ENCODE measurements around the gene SETD5.

SETD5 gene

DNA sequence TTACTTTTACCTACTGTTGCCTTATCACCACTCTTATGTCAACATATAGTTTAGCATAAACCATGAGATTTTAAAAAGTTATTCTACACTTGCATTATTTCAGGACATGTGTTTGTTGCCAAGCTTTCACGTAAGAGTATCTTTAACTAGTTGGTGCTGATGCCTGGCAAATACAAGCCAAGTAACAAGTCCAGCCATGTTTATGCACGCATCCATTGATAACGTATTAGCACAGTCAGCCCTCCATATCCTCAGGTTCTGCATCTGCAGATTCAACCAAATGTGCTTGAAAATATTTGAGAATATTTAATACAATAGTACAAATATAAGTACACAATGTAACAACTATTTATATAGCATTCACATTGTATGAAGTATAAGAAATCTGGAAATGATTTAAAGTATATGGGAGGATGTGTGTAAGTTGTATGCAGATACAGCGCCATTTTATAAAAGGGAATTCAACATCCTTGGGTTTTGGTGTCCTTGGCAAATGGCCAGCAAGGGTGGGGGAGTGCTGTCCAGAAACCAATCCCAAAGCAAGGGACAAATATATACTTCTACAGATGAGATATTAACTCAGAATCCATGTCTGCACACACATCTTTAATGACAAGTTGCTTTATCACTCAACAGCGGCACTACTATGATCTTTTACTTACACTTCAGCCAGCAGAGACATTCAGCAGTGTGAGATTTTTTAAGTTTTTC is 8.7 kb upstream of the SETD5 start:
- Histone ChIP-seq H3K4me1 (ENCODE audit: control insufficient read depth, low read length) (peaks cover 6% of the 10 kb centered on the region; the same call in 1 of the 2 replicates), H3K4me3 (ENCODE audit: low read length) (no peak overlapping the region), H3K27me3 (ENCODE audit: control insufficient read depth, low read length) (no peaks in the 10 kb centered on the region), H3K9me2 (replicated peaks; ENCODE audit: control insufficient read depth, low read length) (no peaks in the 10 kb centered on the region), H4K20me1 (ENCODE audit: control insufficient read depth, insufficient read depth, low read depth, low read length) (peaks cover 29% of the 10 kb centered on the region), H3K27ac (ENCODE audit: low read depth, low read length) (no peak overlapping the region), H3K9me3 (ENCODE audit: control insufficient read depth, insufficient read depth, low read length) (no peaks in the 10 kb centered on the region), H3K36me3 (ENCODE audit: control insufficient read depth, low read length) (peaks cover 98% of the 10 kb centered on the region), H3F3A (ENCODE audit: control insufficient read depth, insufficient read depth) (peaks cover 61% of the 10 kb centered on the region), H3K79me2 (ENCODE audit: control insufficient read depth, low read length) (peaks cover 50% of the 10 kb centered on the region), H3K4me2 (ENCODE audit: low read length) (no peak overlapping the region)
- TF ChIP-seq, protein P1, sequence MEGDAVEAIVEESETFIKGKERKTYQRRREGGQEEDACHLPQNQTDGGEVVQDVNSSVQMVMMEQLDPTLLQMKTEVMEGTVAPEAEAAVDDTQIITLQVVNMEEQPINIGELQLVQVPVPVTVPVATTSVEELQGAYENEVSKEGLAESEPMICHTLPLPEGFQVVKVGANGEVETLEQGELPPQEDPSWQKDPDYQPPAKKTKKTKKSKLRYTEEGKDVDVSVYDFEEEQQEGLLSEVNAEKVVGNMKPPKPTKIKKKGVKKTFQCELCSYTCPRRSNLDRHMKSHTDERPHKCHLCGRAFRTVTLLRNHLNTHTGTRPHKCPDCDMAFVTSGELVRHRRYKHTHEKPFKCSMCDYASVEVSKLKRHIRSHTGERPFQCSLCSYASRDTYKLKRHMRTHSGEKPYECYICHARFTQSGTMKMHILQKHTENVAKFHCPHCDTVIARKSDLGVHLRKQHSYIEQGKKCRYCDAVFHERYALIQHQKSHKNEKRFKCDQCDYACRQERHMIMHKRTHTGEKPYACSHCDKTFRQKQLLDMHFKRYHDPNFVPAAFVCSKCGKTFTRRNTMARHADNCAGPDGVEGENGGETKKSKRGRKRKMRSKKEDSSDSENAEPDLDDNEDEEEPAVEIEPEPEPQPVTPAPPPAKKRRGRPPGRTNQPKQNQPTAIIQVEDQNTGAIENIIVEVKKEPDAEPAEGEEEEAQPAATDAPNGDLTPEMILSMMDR (IDR thresholded peaks at IDR 0.05; ENCODE audit: low read depth, low read length, poor library complexity, severe bottlenecking): no peak
- no peak for TF ChIP-seq EZH2phosphoT487 (IDR thresholded peaks at IDR 0.05; ENCODE audit: borderline replicate concordance, low read length)

DNA sequence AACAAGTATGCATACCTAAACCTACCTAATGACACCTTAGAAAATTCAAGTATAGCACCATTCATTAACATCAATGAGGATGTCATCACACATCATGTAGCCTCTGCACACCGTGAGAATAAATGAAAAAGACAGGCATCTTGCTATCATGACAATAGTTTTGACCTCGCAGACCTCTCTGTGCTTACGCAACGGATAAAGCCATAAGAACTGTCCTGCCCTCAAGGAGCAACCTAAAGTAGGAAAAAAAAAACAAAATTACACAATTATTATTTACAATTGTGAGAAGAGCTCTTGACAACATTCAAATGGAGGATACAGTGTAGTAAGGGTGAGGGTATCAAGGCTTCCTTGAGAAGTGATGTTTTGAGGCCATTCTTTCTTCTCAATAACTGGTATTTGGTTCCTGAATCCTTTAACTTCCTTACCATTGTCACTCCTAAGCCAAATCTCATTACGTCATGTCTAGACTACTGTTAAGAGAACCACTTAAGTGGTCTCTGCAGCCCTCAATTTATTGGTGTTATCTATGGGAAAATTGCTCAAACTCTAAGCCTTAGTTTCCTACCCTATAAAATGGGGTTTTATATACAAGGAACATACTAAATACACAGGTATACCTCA is 7.0 kb upstream of the SETD5 start:
- H3K27me3 ChIP-seq (ENCODE audit: control insufficient read depth, low read length): no peaks in the 10 kb centered on the region
- TF ChIP-seq, protein P1 (IDR thresholded peaks at IDR 0.05; ENCODE audit: low read depth, low read length, poor library complexity, severe bottlenecking): no peak
- TF ChIP-seq EZH2phosphoT487 (IDR thresholded peaks at IDR 0.05; ENCODE audit: borderline replicate concordance, low read length): no peak
- no peak overlapping the region for H3K4me3 ChIP-seq (ENCODE audit: low read length)
- peaks cover 45% of the 10 kb centered on the region for H4K20me1 ChIP-seq (ENCODE audit: control insufficient read depth, insufficient read depth, low read depth, low read length)
- peaks cover 98% of the 10 kb centered on the region for H3K36me3 ChIP-seq (ENCODE audit: control insufficient read depth, low read length)
- H3K9me2 ChIP-seq (replicated peaks; ENCODE audit: control insufficient read depth, low read length): no peaks in the 10 kb centered on the region
- H3K4me2 ChIP-seq (ENCODE audit: low read length): no peak overlapping the region
- peaks cover 67% of the 10 kb centered on the region for H3K79me2 ChIP-seq (ENCODE audit: control insufficient read depth, low read length)
- H3K4me1 ChIP-seq (ENCODE audit: control insufficient read depth, low read length): peaks cover 22% of the 10 kb centered on the region
- H3F3A ChIP-seq (ENCODE audit: control insufficient read depth, insufficient read depth): peaks cover 52% of the 10 kb centered on the region
- H3K9me3 ChIP-seq (ENCODE audit: control insufficient read depth, insufficient read depth, low read length): no peaks in the 10 kb centered on the region
- no peak overlapping the region for H3K27ac ChIP-seq (ENCODE audit: low read depth, low read length)

DNA sequence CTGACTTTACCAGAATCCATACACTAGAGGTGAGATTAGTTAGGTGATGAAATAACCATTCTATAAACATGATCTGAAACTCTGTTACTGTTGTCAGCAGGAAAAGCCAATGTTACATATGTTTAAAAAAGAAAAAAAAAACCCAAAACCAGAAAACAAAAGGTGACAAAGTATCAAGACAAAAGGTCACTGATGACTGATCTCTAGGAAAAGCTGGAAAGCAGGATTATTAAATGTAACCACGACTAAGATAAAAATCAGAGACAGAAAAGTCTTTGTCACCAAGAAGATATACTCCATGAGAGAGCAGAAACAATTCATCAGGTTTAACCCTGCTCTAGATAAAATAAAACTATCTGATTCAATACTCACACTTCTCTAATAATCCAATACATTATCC is 5.4 kb upstream of the SETD5 start:
- Histone ChIP-seq H3K79me2 (ENCODE audit: control insufficient read depth, low read length) (peaks cover 78% of the 10 kb centered on the region), H3K9me3 (ENCODE audit: control insufficient read depth, insufficient read depth, low read length) (no peaks in the 10 kb centered on the region), H3K27me3 (ENCODE audit: control insufficient read depth, low read length) (no peaks in the 10 kb centered on the region), H3K27ac (ENCODE audit: low read depth, low read length) (no peak overlapping the region), H3K4me3 (ENCODE audit: low read length) (no peak overlapping the region), H3K9me2 (replicated peaks; ENCODE audit: control insufficient read depth, low read length) (no peaks in the 10 kb centered on the region), H3K4me1 (ENCODE audit: control insufficient read depth, low read length) (peaks cover 29% of the 10 kb centered on the region), H3K4me2 (ENCODE audit: low read length) (no peak overlapping the region), H3K36me3 (ENCODE audit: control insufficient read depth, low read length) (peaks cover 93% of the 10 kb centered on the region), H4K20me1 (ENCODE audit: control insufficient read depth, insufficient read depth, low read depth, low read length) (peaks cover 53% of the 10 kb centered on the region), H3F3A (ENCODE audit: control insufficient read depth, insufficient read depth) (peaks cover 37% of the 10 kb centered on the region)
- TF ChIP-seq EZH2phosphoT487 (IDR thresholded peaks at IDR 0.05; ENCODE audit: borderline replicate concordance, low read length): no peak
- TF ChIP-seq, protein P1 (IDR thresholded peaks at IDR 0.05; ENCODE audit: low read depth, low read length, poor library complexity, severe bottlenecking): no peak

All from DOHH2 (cell line).